ENCODE measurements around the gene EPB41L2.
A peak's percentile ranks its signal among the peaks of the same experiment; 100 is the strongest.

Gene EPB41L2

DNA sequence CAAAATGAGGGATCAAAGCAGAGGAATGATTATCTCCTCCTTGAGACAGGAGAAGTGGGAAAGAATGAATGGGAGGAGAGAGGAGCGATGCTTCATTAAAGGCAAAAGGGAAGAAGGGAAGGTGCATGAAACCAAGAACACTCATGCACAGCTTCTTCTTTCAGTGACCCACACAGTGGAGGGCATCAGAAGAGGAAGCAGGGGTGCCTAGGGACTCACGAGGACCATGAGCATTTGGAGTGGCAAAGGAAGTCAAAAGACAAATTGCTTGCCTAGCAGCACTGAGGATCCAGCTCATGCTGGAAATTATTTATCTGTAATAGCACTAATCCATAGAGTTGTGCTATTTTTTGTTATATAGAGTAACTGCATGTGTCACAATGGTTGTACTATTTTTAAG is 169.8 kb downstream of the EPB41L2 start:
- ATAC-seq, result peak; percentile 63
- no peak overlapping the region for H3K27ac Mint-ChIP-seq
- H3K4me1 Mint-ChIP-seq, result peaks cover 15% of the 10 kb centered on the region
- H3K27me3 Mint-ChIP-seq, result no peaks in the 10 kb centered on the region
- no peak overlapping the region for H3K4me3 Mint-ChIP-seq
- H3K9me3 Mint-ChIP-seq, result no peaks in the 10 kb centered on the region
- peaks cover 20% of the 10 kb centered on the region for H3K36me3 Mint-ChIP-seq

- H3K9me3 Mint-ChIP-seq, result no peaks in the 10 kb centered on the region
- no peak overlapping the region for H3K4me3 Mint-ChIP-seq
- H3K27ac Mint-ChIP-seq, result no peak overlapping the region
- peaks cover 26% of the 10 kb centered on the region for H3K36me3 Mint-ChIP-seq
- H3K4me1 Mint-ChIP-seq, result peaks cover 15% of the 10 kb centered on the region
- H3K27me3 Mint-ChIP-seq, result no peaks in the 10 kb centered on the region
- ATAC-seq, result peak; percentile 12
Observed at GRCh38 chr6:130890521-130890971, 172.5 kb downstream of the EPB41L2 start.

- Mint-ChIP-seq H3K27me3 (no peaks in the 10 kb centered on the region), H3K9me3 (no peaks in the 10 kb centered on the region)
- no peak for ATAC-seq
Observed at GRCh38 chr6:130889423-130889822, 173.6 kb downstream of the EPB41L2 start.

DNA sequence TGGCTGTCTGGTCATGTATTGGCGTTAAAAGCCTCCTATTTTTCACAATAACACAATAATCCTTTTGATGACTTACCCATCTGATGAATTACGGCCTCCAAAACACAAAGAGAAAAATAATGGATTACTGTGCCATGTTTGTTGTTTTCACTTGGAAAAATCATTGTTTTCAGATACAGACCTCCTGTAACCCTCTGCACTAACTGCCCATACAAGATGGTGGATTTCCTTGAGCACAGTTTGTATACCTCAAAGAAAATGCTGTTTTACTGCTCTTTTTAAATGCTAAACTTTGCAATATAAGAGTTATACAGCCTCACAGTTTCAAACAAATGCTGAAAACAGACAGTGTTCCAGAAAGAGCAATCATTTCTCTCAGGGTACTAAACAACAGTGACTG is 174.8 kb downstream of the EPB41L2 start:
- Mint-ChIP-seq H3K4me1 (peaks cover 7% of the 10 kb centered on the region), H3K9me3 (no peaks in the 10 kb centered on the region), H3K4me3 (no peak overlapping the region), H3K27me3 (no peaks in the 10 kb centered on the region), H3K36me3 (peaks cover 19% of the 10 kb centered on the region), H3K27ac (peak overlapping the region; percentile 0)
- no peak for ATAC-seq

More at GRCh38 chr6:130889423-130889822, 173.6 kb downstream of the EPB41L2 start:
- H3K36me3 Mint-ChIP-seq, result peaks cover 26% of the 10 kb centered on the region
- peaks cover 15% of the 10 kb centered on the region for H3K4me1 Mint-ChIP-seq
- H3K27ac Mint-ChIP-seq, result no peak overlapping the region
- no peak overlapping the region for H3K4me3 Mint-ChIP-seq

- Mint-ChIP-seq H3K9me3 (no peaks in the 10 kb centered on the region), H3K27ac (no peak overlapping the region), H3K36me3 (peaks cover 22% of the 10 kb centered on the region), H3K27me3 (no peaks in the 10 kb centered on the region), H3K4me1 (no peaks in the 10 kb centered on the region), H3K4me3 (no peak overlapping the region)
- ATAC-seq, result no peak
Observed at GRCh38 chr6:130886966-130887365, 176.1 kb downstream of the EPB41L2 start.

DNA sequence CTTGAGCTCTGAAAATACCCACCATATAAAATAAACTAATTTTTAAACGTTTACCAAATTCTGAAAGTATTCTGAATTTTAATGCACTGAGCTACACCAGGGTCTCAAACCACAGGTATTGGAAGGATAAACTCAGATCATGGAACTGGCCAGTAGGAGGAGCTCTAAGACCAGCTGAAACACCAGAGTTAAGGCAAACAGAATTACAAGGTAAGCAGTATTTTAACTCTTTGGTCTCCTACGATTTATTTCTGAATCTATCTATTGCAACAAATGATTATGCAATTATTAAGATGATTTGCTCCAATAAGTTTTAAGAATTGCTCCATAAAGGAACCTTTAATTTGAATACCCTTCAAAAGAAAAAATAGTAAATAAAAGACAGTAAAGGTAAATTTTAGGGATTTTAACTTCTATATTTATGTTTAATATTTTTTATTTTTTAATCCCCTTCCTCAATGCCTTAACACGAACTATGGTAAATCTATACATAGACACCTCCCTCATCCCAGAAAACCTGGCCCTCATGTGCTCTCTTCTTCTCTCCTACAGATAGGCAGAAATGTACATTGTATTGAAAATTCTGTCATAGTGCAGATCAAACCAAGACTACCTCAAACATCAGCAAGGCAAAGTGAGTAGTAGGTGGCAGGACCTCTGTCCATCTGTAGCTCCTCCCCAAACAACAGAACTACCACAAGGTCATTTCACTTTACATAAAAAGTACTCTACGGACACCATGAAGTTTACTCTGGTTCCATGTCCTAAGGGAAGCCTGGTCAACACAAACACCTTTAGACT is 177.5 kb downstream of the EPB41L2 start:
- Mint-ChIP-seq H3K27ac (no peak overlapping the region), H3K4me3 (no peak overlapping the region), H3K9me3 (no peaks in the 10 kb centered on the region), H3K27me3 (no peaks in the 10 kb centered on the region), H3K36me3 (peaks cover 25% of the 10 kb centered on the region), H3K4me1 (no peaks in the 10 kb centered on the region)
- peak; percentile 78 for ATAC-seq

DNA sequence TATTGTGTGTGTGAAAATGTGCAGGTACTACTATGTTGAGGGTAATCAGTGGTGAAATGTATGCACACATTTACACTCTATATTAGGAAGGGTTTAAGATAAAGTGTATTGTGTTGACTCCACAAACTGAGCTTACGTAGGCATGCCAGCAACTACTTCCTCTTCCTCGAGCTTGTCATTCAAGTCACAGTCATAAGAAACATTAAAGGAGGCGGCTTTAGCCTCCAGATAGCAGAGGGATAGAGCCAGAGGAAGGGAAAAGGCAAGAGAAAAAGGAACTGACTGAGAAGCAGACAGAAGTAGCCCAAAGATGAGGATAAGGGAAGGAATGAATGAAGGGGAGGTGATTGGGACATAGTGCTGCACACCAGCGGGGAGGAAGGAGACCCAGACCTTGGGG is 180.7 kb downstream of the EPB41L2 start:
- H3K27me3 Mint-ChIP-seq, result no peaks in the 10 kb centered on the region
- no peaks in the 10 kb centered on the region for H3K4me1 Mint-ChIP-seq
- H3K27ac Mint-ChIP-seq, result no peak overlapping the region
- peaks cover 30% of the 10 kb centered on the region for H3K36me3 Mint-ChIP-seq
- H3K9me3 Mint-ChIP-seq, result no peaks in the 10 kb centered on the region
- no peak overlapping the region for H3K4me3 Mint-ChIP-seq
- no peak for ATAC-seq

DNA sequence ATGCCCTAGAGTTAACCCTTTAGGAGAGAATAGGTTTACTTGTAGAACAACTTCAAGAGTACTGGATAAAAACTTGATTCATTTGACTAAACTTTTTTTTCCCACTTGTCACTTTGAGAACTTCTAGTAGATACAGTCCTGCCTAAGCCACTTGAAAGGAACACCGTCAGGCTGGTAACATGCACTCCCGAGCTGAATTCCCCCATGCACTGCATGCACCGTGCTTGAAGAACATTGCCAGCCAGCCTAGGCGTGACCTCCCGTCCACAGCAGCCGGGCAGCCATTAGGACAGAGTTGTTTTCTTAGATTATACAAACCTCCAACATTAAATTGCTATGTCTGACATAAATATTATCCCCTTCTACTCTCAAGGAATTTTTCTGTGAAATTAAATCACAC is 183.2 kb downstream of the EPB41L2 start:
- H3K4me1 Mint-ChIP-seq, result no peaks in the 10 kb centered on the region
- no peak overlapping the region for H3K27ac Mint-ChIP-seq
- ATAC-seq, result no peak
- H3K9me3 Mint-ChIP-seq, result no peaks in the 10 kb centered on the region
- H3K4me3 Mint-ChIP-seq, result no peak overlapping the region
- no peaks in the 10 kb centered on the region for H3K27me3 Mint-ChIP-seq
- peaks cover 30% of the 10 kb centered on the region for H3K36me3 Mint-ChIP-seq

- H3K27me3 Mint-ChIP-seq, result no peaks in the 10 kb centered on the region
- H3K9me3 Mint-ChIP-seq, result no peaks in the 10 kb centered on the region
- H3K4me1 Mint-ChIP-seq, result no peaks in the 10 kb centered on the region
- H3K36me3 Mint-ChIP-seq, result peaks cover 20% of the 10 kb centered on the region
- H3K4me3 Mint-ChIP-seq, result no peak overlapping the region
- no peak for ATAC-seq
- no peak overlapping the region for H3K27ac Mint-ChIP-seq
Observed at GRCh38 chr6:130873746-130874145, 189.3 kb downstream of the EPB41L2 start.

- Mint-ChIP-seq H3K4me1 (no peaks in the 10 kb centered on the region), H3K4me3 (no peak overlapping the region), H3K36me3 (peaks cover 20% of the 10 kb centered on the region), H3K27ac (no peak overlapping the region), H3K27me3 (no peaks in the 10 kb centered on the region), H3K9me3 (no peaks in the 10 kb centered on the region)
- no peak for ATAC-seq
Observed at GRCh38 chr6:130872250-130873095, 190.6 kb downstream of the EPB41L2 start.

DNA sequence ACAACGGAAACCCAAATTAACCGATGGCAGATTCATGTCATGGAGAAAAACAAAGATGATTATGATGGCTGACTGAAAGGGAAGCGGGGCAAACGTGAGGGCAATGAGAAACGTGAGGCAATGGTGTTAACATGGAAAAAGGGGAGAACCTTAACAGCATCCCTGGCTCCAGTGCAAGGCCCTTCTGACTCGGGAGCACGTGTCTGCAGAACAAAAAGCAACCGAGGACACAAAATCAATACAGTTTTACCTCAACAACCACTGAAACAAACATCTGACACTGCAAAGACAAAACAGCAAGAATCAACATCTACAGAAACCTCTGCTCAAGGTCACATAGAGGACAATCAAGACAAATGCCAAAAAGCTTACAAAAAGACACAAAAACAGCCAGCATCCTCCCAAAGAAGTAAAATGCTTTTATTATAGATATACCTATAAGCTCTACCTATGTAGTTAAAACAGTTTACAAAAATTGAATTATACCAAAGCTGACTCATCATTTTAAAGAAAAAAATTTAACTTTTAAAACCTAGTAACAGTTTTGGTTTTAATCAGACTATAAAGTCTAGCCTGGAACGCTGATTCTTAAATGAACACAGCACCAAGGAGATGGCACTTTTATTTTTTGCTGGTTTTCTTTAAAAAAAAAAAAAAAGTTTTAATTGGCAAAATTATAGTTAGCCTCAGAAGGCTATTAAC is 192.7 kb downstream of the EPB41L2 start:
- Mint-ChIP-seq H3K27me3 (no peaks in the 10 kb centered on the region), H3K9me3 (no peaks in the 10 kb centered on the region), H3K4me3 (no peak overlapping the region), H3K36me3 (peaks cover 32% of the 10 kb centered on the region), H3K4me1 (no peaks in the 10 kb centered on the region), H3K27ac (no peak overlapping the region)
- ATAC-seq, result no peak

DNA sequence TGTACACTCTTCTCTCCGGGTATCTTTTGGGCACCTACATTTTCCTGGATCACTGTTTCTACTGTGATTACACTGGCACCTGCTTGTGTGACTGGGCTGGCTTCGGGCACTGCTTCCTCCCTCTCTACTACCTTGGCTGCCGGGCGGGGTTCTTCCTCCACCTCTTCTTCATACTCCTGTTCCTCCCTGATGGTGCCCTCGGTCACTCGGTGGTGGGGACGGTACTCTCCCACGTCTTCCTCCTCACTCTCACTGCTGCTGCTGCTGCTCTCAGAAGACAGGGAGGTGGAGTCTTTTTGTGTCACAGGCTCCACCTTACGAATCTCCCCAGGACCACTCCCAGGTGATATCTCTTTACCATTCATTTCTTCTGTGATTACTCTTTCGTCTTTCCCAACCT is 193.4 kb downstream of the EPB41L2 start:
- Mint-ChIP-seq H3K9me3 (no peaks in the 10 kb centered on the region), H3K4me1 (no peaks in the 10 kb centered on the region), H3K27me3 (no peaks in the 10 kb centered on the region), H3K4me3 (no peak overlapping the region), H3K27ac (no peak overlapping the region), H3K36me3 (peaks cover 30% of the 10 kb centered on the region)
- ATAC-seq, result no peak

GRCh38 chr6:130865793-130866192 is 197.3 kb downstream of the EPB41L2 start:
- Mint-ChIP-seq H3K4me3 (no peak overlapping the region), H3K9me3 (no peaks in the 10 kb centered on the region), H3K4me1 (no peaks in the 10 kb centered on the region), H3K36me3 (peaks cover 47% of the 10 kb centered on the region), H3K27ac (no peak overlapping the region), H3K27me3 (no peaks in the 10 kb centered on the region)
- no peak for ATAC-seq

DNA sequence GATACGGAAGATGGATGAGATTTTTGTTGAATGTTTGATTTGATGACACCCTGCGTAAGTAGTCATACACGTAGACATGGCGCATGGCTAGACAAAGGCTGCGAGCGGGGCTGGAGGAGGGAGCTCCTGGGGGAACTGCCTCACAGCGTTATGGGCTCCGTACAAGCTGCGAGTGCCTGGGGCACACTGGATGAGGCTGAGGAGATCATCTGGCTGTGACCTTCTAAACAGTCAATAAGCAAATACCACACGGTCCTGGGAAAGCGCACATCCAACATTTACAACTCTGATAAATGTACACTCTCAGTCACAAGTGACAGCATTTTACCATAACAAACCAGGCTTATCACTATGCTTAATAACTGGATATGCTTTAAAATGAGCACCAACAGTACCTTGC is 198.7 kb downstream of the EPB41L2 start:
- H3K4me3 Mint-ChIP-seq, result no peak overlapping the region
- ATAC-seq, result no peak
- peaks cover 44% of the 10 kb centered on the region for H3K36me3 Mint-ChIP-seq
- H3K9me3 Mint-ChIP-seq, result no peaks in the 10 kb centered on the region
- H3K27me3 Mint-ChIP-seq, result no peaks in the 10 kb centered on the region
- no peaks in the 10 kb centered on the region for H3K4me1 Mint-ChIP-seq
- no peak overlapping the region for H3K27ac Mint-ChIP-seq

All from stimulated activated memory B cell treated with anti-CD40 and anti-IgM and Interleukin-4, amounts not matched to agents 10 μg/mL and 1 μg/mL and 100 μg/mL, for 72 hours (primary cell).